ENCODE data around the gene SLC25A41.

Gene SLC25A41

DNA sequence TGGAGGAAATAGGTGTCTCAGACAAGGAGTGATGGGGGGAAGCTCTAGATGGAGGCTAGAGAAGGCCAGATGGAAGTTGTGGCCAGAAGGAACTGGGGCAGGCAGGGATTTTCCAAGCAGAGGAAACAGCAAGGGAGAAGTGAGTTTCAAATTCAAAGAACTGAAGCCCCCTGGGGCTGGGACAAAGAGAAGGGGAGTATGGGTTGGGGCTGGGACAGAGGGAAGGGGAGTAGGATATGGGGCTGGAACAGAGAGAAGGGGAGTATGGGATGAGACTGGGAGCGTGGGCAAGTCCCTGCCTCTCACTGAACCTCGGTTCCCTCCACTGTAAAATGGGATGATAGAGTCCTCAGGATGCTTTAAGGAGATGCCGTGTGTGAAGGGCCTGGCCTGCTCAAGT lies 38.7 kb downstream of the SLC25A41 start:
- no peak overlapping the region for H3K27ac ChIP-seq
- TF ChIP-seq CTCF (IDR thresholded peaks at IDR 0.05) (no peak), ZFX (IDR thresholded peaks at IDR 0.05; ENCODE audit: borderline replicate concordance) (no peak)

GRCh38 chr19:6393983-6394412 lies 39.6 kb downstream of the SLC25A41 start:
- H3K27ac ChIP-seq = peak overlapping the region; percentile 75
- TF ChIP-seq ZFX (IDR thresholded peaks at IDR 0.05; ENCODE audit: borderline replicate concordance) (no peak), CTCF (IDR thresholded peaks at IDR 0.05) (no peak)

- H3K27ac ChIP-seq = peak within 1 kb of the TSS; percentile 75
- TF ChIP-seq CTCF (IDR thresholded peaks at IDR 0.05) (peak; percentile 21; the same call in 1 of the 2 replicates), ZFX (IDR thresholded peaks at IDR 0.05; ENCODE audit: borderline replicate concordance) (no peak)
Measured at GRCh38 chr19:6393074-6393982, 40.2 kb downstream of the SLC25A41 start, which contains the start of gene GTF2F1. GTF2F1 (minus strand) TSS chr19:6393164; CDS start chr19:6392995, 169 bp downstream.

DNA sequence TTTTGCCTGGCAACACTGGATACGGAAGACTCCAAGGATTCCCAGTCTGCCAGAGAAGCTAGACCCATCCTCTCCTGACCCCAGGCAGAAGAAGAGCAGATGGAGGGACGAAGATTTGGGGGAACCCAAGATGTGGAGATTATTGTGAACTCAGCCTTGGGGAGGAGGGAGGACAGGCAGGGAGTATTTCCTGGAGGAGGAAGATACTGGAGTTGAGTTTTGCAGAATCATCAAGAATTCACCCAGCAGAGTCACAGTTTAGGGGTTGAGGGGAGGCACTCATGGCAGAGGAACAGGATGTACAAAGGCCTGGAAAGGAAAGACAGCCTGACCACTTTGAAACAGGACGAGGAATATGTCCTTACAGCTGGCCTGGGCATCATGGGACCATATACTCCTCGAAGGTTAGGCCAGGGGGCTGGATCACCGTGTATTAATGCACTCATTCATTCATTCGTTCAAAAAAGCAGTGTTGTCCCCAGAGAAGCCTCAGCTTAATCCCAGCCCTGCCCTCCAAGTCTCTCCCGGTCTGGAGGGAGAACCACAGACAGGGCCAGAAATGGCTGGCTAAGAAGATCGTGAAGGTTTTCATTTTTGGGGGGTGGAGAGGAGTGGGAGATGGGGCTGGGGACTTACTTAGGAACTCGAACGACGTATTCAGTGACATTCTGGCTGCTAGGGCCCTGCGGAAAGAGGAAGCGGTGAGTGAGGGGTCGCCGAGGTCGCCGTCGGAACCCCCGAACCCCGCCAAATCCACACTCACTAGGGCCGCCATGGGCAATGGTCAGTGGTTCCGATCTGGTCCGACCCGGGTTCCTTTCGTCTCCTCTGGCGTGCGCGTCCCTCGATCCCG lies 41.1 kb downstream of the SLC25A41 start:
- TF ChIP-seq ZFX (IDR thresholded peaks at IDR 0.05; ENCODE audit: borderline replicate concordance) = no peak
- TF ChIP-seq CTCF (IDR thresholded peaks at IDR 0.05) = no peak
- H3K27ac ChIP-seq = peak overlapping the region; percentile 75

DNA sequence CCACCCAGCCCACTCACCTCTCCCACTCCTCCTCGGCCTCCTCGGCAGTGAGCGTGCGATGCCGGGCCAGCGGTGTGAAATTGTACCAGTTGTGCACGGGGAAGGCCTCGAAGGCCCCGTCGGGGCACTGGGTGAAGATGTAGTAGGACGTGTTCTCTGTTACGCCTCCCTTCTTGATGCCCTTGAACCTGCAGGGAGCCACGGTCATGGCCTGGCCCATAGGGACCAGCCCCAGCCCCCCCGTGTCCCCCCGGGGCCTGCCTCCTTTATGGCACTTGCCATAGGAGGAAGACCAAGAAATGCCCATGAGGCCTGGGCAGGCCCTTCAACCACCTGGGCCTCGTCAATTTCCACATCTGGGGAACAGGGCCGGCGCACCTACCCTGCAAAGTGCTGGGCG lies 46.2 kb downstream of the SLC25A41 start:
- H3K27ac ChIP-seq = no peak overlapping the region
- no peak for TF ChIP-seq ZFX (IDR thresholded peaks at IDR 0.05; ENCODE audit: borderline replicate concordance)
- no peak for TF ChIP-seq CTCF (IDR thresholded peaks at IDR 0.05)

DNA sequence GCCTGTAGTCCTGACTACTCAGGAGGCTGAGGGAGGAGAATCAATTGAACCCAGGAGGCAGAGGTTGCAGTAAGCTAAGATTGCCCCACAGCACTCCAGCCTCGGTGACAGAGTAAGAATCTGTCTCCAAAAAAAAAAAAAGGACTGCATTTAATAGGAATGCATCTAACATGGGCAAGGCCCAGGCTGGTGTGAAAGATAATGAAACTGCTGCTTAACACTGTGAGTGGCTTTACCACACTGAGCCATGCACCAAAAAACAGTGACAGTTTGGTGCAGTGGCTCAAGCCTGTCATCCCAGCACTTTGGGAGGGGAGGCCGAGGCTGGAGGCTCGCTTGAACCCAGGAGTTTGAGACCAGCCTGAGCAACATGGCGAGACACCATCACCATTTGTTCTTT lies 49.2 kb downstream of the SLC25A41 start:
- TF ChIP-seq CTCF (IDR thresholded peaks at IDR 0.05) = no peak
- no peak for TF ChIP-seq ZFX (IDR thresholded peaks at IDR 0.05; ENCODE audit: borderline replicate concordance)
- no peak overlapping the region for H3K27ac ChIP-seq
